Breast epithelium (tissue), 3 donors: ENCODE measurements around the gene MACROD2.

ENCODE experiments used
- POLR2A ChIP-seq: fragments of 450-650 bp; IDR thresholded peaks from one replicate; pipeline ENCODE4 v1.6.1; 2016; ENCODE audit warnings: antibody characterized with exemption, mild to moderate bottlenecking, moderate library complexity
- POLR2AphosphoS5 ChIP-seq, 3 donors: sonication (generic); formaldehyde crosslinking; IDR thresholded peaks; one replicate each; pipeline ENCODE4 v1.6.1; 2017; ENCODE audit warnings: antibody characterized with exemption in 3 of 3
- TF ChIP-seq, protein P1 (sequence below), 3 donors: fragments of 450-650 bp; IDR thresholded peaks; one replicate each; pipeline ENCODE4 v1.5.1; 2016 to 2017; ENCODE audit warnings: antibody characterized with exemption in 3 of 3, mild to moderate bottlenecking in 3 of 3, moderate library complexity in 3 of 3

DNA sequence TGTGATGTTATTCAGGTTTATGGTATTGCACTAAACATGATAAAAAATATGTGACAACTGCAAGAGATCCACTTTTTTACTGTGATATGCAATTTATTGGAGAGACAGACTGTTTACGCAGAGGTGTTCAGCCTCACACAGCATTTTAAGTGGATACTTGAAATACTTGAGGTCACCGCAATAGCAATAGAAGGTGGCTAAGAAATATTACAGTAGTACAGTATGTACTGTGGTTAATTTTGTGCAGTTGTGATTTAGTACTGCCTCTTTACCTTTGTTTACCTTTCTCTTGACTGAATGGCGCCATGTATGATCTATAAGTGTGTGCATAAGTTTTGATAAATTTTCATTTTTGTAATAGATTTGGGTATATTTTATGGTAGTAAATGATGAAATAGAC is 17.4 kb downstream of the MACROD2 start:
- TF ChIP-seq, protein P1, sequence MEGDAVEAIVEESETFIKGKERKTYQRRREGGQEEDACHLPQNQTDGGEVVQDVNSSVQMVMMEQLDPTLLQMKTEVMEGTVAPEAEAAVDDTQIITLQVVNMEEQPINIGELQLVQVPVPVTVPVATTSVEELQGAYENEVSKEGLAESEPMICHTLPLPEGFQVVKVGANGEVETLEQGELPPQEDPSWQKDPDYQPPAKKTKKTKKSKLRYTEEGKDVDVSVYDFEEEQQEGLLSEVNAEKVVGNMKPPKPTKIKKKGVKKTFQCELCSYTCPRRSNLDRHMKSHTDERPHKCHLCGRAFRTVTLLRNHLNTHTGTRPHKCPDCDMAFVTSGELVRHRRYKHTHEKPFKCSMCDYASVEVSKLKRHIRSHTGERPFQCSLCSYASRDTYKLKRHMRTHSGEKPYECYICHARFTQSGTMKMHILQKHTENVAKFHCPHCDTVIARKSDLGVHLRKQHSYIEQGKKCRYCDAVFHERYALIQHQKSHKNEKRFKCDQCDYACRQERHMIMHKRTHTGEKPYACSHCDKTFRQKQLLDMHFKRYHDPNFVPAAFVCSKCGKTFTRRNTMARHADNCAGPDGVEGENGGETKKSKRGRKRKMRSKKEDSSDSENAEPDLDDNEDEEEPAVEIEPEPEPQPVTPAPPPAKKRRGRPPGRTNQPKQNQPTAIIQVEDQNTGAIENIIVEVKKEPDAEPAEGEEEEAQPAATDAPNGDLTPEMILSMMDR (IDR thresholded peaks at IDR 0.05), result no peak
- TF ChIP-seq POLR2AphosphoS5 (IDR thresholded peaks at IDR 0.05), result no peak
- TF ChIP-seq POLR2A, result no peak
